ENCODE results near the gene ZNF587. TPM values are rescaled to one million over a fixed set of nuclear protein-coding genes. Genes with fewer than 3 reads are reported as not detected.
"Not testable (repeated sequence)": the region's sequence is repeated elsewhere in the genome, so short reads cannot be mapped to it uniquely, and the experiment has no call there.

The ZNF587 gene
- total RNA-seq, 1 donor from 2014 or later = 33.5 TPM

DNA sequence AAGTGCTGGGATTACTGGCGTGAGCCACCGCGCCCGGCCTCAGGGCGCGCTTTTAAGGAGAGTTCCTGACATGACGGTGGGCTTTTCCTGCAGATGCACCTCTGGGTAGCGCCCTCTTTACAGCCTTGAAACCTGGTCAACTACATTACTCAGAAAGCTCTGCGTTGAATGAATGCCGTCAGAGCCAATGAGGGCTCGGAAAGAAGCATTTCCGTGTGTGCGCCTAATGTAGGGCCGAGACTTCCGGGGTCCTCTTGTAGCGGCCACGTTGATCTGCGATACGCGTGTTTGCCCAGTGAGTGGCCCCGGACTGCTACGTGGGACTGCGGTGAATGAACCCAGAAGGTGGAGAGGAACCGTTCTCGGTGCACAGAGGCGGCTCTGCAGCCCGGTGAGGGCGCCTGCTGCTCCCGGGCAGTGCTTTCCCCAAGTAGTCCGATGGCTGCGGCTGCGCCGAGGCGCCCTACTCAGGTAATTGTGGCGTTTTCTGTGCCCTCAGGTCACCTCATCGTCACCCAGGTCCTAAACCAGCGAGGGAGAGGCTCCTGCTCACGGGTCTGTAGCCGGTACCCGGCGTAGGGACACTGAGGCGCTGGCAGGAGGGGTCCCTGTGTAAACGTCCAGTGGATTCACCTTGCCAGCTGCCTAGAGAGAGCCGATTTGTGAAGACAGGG, 30.0 kb upstream of the ZNF587 start:
- Mint-ChIP-seq H3K36me3 (ENCODE audit: unreplicated experiment) (peaks cover 14% of the 10 kb centered on the region), H3K4me3 (ENCODE audit: unreplicated experiment) (peak overlapping the region; percentile 95), H3K9me3 (ENCODE audit: unreplicated experiment) (no peaks in the 10 kb centered on the region), H3K4me1 (ENCODE audit: unreplicated experiment) (peaks cover 25% of the 10 kb centered on the region), H3K27me3 (ENCODE audit: unreplicated experiment) (no peaks in the 10 kb centered on the region), H3K27ac (ENCODE audit: unreplicated experiment) (peak overlapping the region; percentile 95)
- DNase-seq (ENCODE audit: extremely low spot score, unreplicated experiment) = peak; percentile 89
- TF ChIP-seq, protein P1, sequence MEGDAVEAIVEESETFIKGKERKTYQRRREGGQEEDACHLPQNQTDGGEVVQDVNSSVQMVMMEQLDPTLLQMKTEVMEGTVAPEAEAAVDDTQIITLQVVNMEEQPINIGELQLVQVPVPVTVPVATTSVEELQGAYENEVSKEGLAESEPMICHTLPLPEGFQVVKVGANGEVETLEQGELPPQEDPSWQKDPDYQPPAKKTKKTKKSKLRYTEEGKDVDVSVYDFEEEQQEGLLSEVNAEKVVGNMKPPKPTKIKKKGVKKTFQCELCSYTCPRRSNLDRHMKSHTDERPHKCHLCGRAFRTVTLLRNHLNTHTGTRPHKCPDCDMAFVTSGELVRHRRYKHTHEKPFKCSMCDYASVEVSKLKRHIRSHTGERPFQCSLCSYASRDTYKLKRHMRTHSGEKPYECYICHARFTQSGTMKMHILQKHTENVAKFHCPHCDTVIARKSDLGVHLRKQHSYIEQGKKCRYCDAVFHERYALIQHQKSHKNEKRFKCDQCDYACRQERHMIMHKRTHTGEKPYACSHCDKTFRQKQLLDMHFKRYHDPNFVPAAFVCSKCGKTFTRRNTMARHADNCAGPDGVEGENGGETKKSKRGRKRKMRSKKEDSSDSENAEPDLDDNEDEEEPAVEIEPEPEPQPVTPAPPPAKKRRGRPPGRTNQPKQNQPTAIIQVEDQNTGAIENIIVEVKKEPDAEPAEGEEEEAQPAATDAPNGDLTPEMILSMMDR (IDR thresholded peaks at IDR 0.05) = peak; percentile 19

GRCh38 chr19:57820599-57820998, 29.1 kb upstream of the ZNF587 start:
- Mint-ChIP-seq H3K27ac (ENCODE audit: unreplicated experiment) (no peak overlapping the region), H3K9me3 (ENCODE audit: unreplicated experiment) (no peaks in the 10 kb centered on the region), H3K4me1 (ENCODE audit: unreplicated experiment) (peaks cover 19% of the 10 kb centered on the region), H3K4me3 (ENCODE audit: unreplicated experiment) (peak overlapping the region; percentile 95), H3K27me3 (ENCODE audit: unreplicated experiment) (no peaks in the 10 kb centered on the region), H3K36me3 (ENCODE audit: unreplicated experiment) (peaks cover 14% of the 10 kb centered on the region)
- DNase-seq (ENCODE audit: extremely low spot score, unreplicated experiment) = no peak
- TF ChIP-seq, protein P1 (IDR thresholded peaks at IDR 0.05) = no peak

- H3K9me3 Mint-ChIP-seq (ENCODE audit: unreplicated experiment); DNase-seq (ENCODE audit: extremely low spot score, unreplicated experiment); H3K27ac Mint-ChIP-seq (ENCODE audit: unreplicated experiment); H3K27me3 Mint-ChIP-seq (ENCODE audit: unreplicated experiment): not testable (repeated sequence)
- H3K4me3 Mint-ChIP-seq (ENCODE audit: unreplicated experiment) = peak overlapping the region; percentile 95
- H3K4me1 Mint-ChIP-seq (ENCODE audit: unreplicated experiment) = peaks cover 19% of the 10 kb centered on the region
- H3K36me3 Mint-ChIP-seq (ENCODE audit: unreplicated experiment) = peaks cover 18% of the 10 kb centered on the region
Measured at GRCh38 chr19:57821095-57821494, 28.6 kb upstream of the ZNF587 start.

GRCh38 chr19:57821501-57821900, 28.2 kb upstream of the ZNF587 start:
- Mint-ChIP-seq H3K36me3 (ENCODE audit: unreplicated experiment) (peaks cover 19% of the 10 kb centered on the region), H3K4me1 (ENCODE audit: unreplicated experiment) (peaks cover 19% of the 10 kb centered on the region)
- DNase-seq (ENCODE audit: extremely low spot score, unreplicated experiment); H3K4me3 Mint-ChIP-seq (ENCODE audit: unreplicated experiment); H3K27me3 Mint-ChIP-seq (ENCODE audit: unreplicated experiment); H3K27ac Mint-ChIP-seq (ENCODE audit: unreplicated experiment); H3K9me3 Mint-ChIP-seq (ENCODE audit: unreplicated experiment): not testable (repeated sequence)

DNA sequence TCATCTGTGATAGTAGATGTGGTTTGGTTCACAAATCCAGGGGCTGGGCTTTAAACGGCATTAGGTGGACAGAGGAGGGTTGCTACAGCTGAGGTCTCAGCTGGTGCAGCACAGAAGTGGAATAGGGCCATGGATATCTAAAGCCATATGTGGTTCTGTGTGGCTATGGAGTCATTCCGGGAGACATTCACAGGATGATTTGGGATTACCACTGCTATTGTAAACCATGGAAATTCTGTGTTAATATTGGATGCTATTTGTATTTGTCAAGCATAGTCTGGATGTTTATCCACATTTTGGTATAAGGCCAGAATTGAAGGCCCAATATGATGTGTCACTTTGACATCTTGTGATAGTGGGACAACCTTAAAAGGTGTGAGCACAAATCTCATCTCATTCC, 26.5 kb upstream of the ZNF587 start:
- H3K9me3 Mint-ChIP-seq (ENCODE audit: unreplicated experiment); DNase-seq (ENCODE audit: extremely low spot score, unreplicated experiment); H3K27ac Mint-ChIP-seq (ENCODE audit: unreplicated experiment); H3K27me3 Mint-ChIP-seq (ENCODE audit: unreplicated experiment); H3K4me3 Mint-ChIP-seq (ENCODE audit: unreplicated experiment): not testable (repeated sequence)
- H3K4me1 Mint-ChIP-seq (ENCODE audit: unreplicated experiment) = peaks cover 19% of the 10 kb centered on the region
- H3K36me3 Mint-ChIP-seq (ENCODE audit: unreplicated experiment) = peaks cover 26% of the 10 kb centered on the region

DNA sequence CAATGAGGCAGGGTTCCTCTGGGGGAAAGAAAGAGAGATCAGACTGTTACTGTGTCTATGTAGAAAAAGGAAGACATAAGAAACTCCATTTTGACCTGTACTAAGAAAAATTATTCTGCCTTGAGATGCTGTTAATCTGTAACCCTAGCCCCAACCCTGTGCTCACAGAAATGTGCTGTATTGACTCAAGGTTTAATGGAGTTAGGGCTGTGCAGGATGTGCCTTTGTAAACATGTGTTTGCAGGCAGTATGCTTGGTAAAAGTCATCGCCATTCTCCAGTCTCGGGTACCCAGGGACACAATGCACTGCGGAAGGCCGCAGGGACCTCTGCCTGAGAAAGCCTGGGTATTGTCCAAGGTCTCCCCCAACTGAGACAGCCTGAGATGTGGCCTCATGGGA, 26.1 kb upstream of the ZNF587 start:
- DNase-seq (ENCODE audit: extremely low spot score, unreplicated experiment) = not testable (repeated sequence)

DNA sequence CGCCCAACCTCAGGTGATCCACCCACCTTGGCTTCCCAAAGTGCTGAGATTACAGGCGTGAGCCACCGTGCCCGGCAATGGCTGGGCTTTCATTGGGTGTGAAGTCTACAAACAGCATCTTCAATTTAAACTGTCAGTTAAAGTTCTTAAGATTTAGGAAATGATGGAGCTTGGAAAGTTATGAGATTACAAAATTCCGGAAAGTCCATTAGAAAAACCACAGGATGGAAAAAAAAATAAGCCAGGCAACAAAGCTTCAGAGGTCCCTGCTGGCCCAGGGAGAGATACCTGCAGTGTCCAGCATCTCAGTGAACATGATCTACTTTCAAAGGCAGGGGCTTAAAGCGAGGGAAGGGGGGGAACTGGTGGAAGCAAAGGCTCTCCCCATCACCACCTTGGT, 24.1 kb upstream of the ZNF587 start:
- Mint-ChIP-seq H3K9me3 (ENCODE audit: unreplicated experiment) (peaks cover 3% of the 10 kb centered on the region), H3K36me3 (ENCODE audit: unreplicated experiment) (peaks cover 35% of the 10 kb centered on the region), H3K27ac (ENCODE audit: unreplicated experiment) (no peak overlapping the region), H3K4me1 (ENCODE audit: unreplicated experiment) (peaks cover 20% of the 10 kb centered on the region), H3K4me3 (ENCODE audit: unreplicated experiment) (no peak overlapping the region), H3K27me3 (ENCODE audit: unreplicated experiment) (no peaks in the 10 kb centered on the region)
- no peak for DNase-seq (ENCODE audit: extremely low spot score, unreplicated experiment)
- TF ChIP-seq, protein P1 (IDR thresholded peaks at IDR 0.05) = no peak

More for the DNA sequence above, 26.1 kb upstream of the ZNF587 start:
- H3K9me3 Mint-ChIP-seq (ENCODE audit: unreplicated experiment); H3K27ac Mint-ChIP-seq (ENCODE audit: unreplicated experiment); H3K27me3 Mint-ChIP-seq (ENCODE audit: unreplicated experiment); H3K4me3 Mint-ChIP-seq (ENCODE audit: unreplicated experiment): not testable (repeated sequence)
- H3K4me1 Mint-ChIP-seq (ENCODE audit: unreplicated experiment) = peaks cover 19% of the 10 kb centered on the region
- H3K36me3 Mint-ChIP-seq (ENCODE audit: unreplicated experiment) = peaks cover 26% of the 10 kb centered on the region

All from osteocyte (in vitro differentiated cells).